Heart left ventricle (tissue), 16 donors: ENCODE measurements around the gene RAB40A. TPM values are rescaled to one million over a fixed set of nuclear protein-coding genes. Genes with fewer than 3 reads are reported as not detected.

Experiments used
- ATAC-seq, 4 donors: fragments of 200-7000 bp; cut with Tn5 transposase; one replicate each; pipeline ENCODE4 v1.9.1; 2020 to 2022; ENCODE audit warnings: moderate library complexity in 4 of 4, mild to moderate bottlenecking in 3 of 4, moderate number of reproducible peaks in 1 of 4
- DNase-seq, 5 donors: peaks; one replicate each; pipeline ENCODE4 v3.0.0-alpha.2; 2020
- H3K27ac ChIP-seq, 12 donors: fragments of 200-600 bp; sonication (generic) in 4 of 12; one replicate each; pipeline versions ENCODE4 v1.5.0 to v1.8.0; 2016 to 2022; ENCODE audit warnings: mild to moderate bottlenecking in 2 of 12
- H3K27me3 ChIP-seq, 9 donors: fragments of 200-600 bp; sonication (generic) in 2 of 9; one replicate each; pipeline versions ENCODE4 v1.5.1 to v1.8.0; 2016 to 2022; ENCODE audit warnings: mild to moderate bottlenecking in 3 of 9
- H3K36me3 ChIP-seq, 9 donors: fragments of 200-600 bp; sonication (generic) in 2 of 9; one replicate each; pipeline versions ENCODE4 v1.5.0 to v1.8.0; 2018 to 2022; ENCODE audit warnings: mild to moderate bottlenecking in 2 of 9
- H3K4me1 ChIP-seq, 12 donors: fragments of 200-600 bp; sonication (generic) in 4 of 12; one replicate each; pipeline versions ENCODE4 v1.5.0 to v1.8.0; 2016 to 2022; ENCODE audit warnings: mild to moderate bottlenecking in 3 of 12
- H3K4me3 ChIP-seq, 12 donors: fragments of 200-600 bp; sonication (generic) in 4 of 12; one replicate each; pipeline versions ENCODE4 v1.5.0 to v1.8.0; 2017 to 2022; ENCODE audit warnings: mild to moderate bottlenecking in 9 of 12, moderate library complexity in 4 of 12
- H3K9me3 ChIP-seq, 12 donors: fragments of 200-600 bp; sonication (generic) in 4 of 12; one replicate each; pipeline versions ENCODE4 v1.5.0 to v1.8.0; 2016 to 2022; ENCODE audit warnings: mild to moderate bottlenecking in 1 of 12
- POLR2A ChIP-seq, 2 donors: fragments of 450-650 bp; IDR thresholded peaks; one replicate each; pipeline ENCODE4 v1.6.1; 2017; ENCODE audit warnings: antibody characterized with exemption in 2 of 2, mild to moderate bottlenecking in 2 of 2, moderate library complexity in 2 of 2
- WGBS, 4 donors: extraction: QIAGEN DNeasy Blood & Tissue Kit in 2 of 4; methylation state at CpG; one replicate each; pipeline versions ENCODE4 v1.1.5 to v1.1.7; 2013 to 2018; 5-methylcytosine and 5-hydroxymethylcytosine counted together
- intact Hi-C, 10 donors: fragments of 100-400 bp; cut with DNase I; formaldehyde crosslinking; loops; one replicate each; pipeline versions ENCODE4 v1.11.1 to v1.14.2; 2022
- polyA plus RNA-seq, 2 donors: library from polyadenylated mRNA; stranded (reverse); fragments of 200-250 nt; gene quantifications; one replicate each; pipeline ENCODE4 v1.2.3, GENCODE V29; 2013
- total RNA-seq, 9 donors: library from RNA; depleted of rRNA in 2 of 9; stranded (reverse); fragments of >200 nt in 2 of 9; fragmentation: NEBNext Ultra II Directional in 3 of 9; extraction: Animal tissue kit (Norgen Biotek cat#: 25700) in 3 of 9; gene quantifications; one replicate each; pipeline versions ENCODE4 v1.1.0 to v1.2.4, GENCODE V29; 2016 to 2023
- TF ChIP-seq, protein P1 (sequence below), 12 donors: fragments of 200-600 bp; sonication (generic) in 4 of 12; IDR thresholded peaks; one replicate each; pipeline versions ENCODE4 v1.5.0 to v1.8.0; 2018 to 2022; ENCODE audit warnings: antibody characterized with exemption in 12 of 12, mild to moderate bottlenecking in 5 of 12
- donor health status: ischemic (EF 13 %, LVEDD 7.1; RV severe dilation, severe dysfunction).
- donor health status: healthy with polysubstance abuse.
- donor health status: DM: no; HTN: yes; CAD: no.
- donor health status: DM: no; HTN: no; CAD: no.
- donor health status: ischemic (EF 25% LVEDD 6.9; RV normal size, moderate dysfunction).
- donor health status: ischemic (EF 25% LVEDD 5.7; RV mildly dilated, moderate dysfunction).
- donor health status: healthy.
- donor health status: DM: yes; HTN: yes; CAD: no.
- donor health status: ischemic (EF 35%, LVEDD 5.7; RV mildly dilated, moderate dysfunction).
- donor health status: nonischemic (EF 11% LVEDD 7.7; RV severe dilation, severe dysfunction).
- donor health status: DM: yes; HTN: yes; CAD: no.
- donor health status: PGD.
- donor health status: ischemic (EF 29% LVEDD 5.4; RV normal size, mild dysfunction).
- donor health status: nonischemic (EF 23%, LVEDD 6.1; RV moderate dilation, normal function).

RAB40A gene
- total and polyA plus RNA-seq, 11 donors = 0.11 to 0.43 (median 0.13) TPM; not detected in 6

DNA sequence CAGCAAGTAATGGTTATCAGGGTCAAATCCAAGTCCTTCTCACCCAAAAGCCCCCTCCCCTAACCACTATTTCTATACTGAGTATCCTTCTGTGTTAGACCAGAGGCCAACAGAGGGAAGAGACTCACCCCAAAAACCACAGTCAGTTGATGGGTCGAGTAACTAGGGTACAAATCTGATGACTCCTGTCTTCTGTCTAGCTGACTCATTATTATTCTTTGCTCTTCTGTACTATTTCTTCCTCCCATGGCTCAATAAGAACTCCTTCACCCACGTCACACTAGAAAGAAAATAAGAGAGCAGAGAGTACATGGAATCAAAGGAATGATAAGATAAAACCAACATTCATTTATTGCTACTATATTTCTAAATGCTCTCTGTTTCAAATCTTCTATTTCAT lies 2.0 kb downstream of the RAB40A start:
- DNase-seq = no peak
- H3K4me3 ChIP-seq = no peak overlapping the region
- ATAC-seq = no peak
- TF ChIP-seq POLR2A (IDR thresholded peaks at IDR 0.05) = no peak
- TF ChIP-seq, protein P1, sequence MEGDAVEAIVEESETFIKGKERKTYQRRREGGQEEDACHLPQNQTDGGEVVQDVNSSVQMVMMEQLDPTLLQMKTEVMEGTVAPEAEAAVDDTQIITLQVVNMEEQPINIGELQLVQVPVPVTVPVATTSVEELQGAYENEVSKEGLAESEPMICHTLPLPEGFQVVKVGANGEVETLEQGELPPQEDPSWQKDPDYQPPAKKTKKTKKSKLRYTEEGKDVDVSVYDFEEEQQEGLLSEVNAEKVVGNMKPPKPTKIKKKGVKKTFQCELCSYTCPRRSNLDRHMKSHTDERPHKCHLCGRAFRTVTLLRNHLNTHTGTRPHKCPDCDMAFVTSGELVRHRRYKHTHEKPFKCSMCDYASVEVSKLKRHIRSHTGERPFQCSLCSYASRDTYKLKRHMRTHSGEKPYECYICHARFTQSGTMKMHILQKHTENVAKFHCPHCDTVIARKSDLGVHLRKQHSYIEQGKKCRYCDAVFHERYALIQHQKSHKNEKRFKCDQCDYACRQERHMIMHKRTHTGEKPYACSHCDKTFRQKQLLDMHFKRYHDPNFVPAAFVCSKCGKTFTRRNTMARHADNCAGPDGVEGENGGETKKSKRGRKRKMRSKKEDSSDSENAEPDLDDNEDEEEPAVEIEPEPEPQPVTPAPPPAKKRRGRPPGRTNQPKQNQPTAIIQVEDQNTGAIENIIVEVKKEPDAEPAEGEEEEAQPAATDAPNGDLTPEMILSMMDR (IDR thresholded peaks at IDR 0.05) = no peak
- no peaks in the 10 kb centered on the region for H3K9me3 ChIP-seq
- H3K27me3 ChIP-seq = peaks cover 0 to 32% (median 0%) of the 10 kb centered on the region in 9 donors
- WGBS, 4 donors = 36 to 69% (median 57%) methylated on average over 2 of the region's 2 CpGs
- intact Hi-C loops = no loop called here
- H3K4me1 ChIP-seq = no peaks in the 10 kb centered on the region
- no peaks in the 10 kb centered on the region for H3K36me3 ChIP-seq
- H3K27ac ChIP-seq = no peak overlapping the region

DNA sequence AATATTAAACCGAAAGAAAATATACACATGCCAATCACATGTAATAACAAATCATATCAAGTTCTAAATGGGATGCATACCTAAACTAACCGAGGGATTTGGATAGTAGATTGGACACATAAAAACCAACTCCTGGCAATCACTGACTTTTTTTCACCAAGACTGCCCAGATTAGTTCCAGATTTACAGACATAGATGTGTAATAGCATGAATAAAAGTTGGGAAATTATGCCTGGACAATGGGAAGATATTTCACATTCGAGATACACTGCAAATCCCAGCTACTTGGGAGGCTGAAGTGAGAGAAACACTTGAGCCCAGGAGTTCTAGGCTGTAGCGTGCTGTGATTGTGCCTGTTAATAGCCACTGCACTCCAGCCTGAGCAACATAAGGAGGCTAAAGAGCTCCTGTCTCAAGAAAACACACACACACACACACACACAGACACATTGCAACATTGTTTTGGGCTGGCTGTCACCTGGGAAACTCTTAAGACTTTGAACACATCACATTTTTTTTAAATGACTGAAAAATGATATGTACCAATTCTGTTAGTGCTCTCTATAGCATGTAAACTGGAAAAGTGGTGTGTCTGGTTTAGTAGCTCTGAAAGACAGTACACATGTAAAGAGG lies 5.7 kb downstream of the RAB40A start:
- no peak for DNase-seq
- no peaks in the 10 kb centered on the region for H3K9me3 ChIP-seq
- intact Hi-C loops = no loop called here
- 55 to 82% (median 77%) methylated on average over 4 of the region's 4 CpGs for WGBS, 4 donors
- no peak for TF ChIP-seq POLR2A (IDR thresholded peaks at IDR 0.05)
- TF ChIP-seq, protein P1 (IDR thresholded peaks at IDR 0.05) = no peak
- no peak for ATAC-seq
- H3K4me1 ChIP-seq = no peaks in the 10 kb centered on the region
- no peak overlapping the region for H3K4me3 ChIP-seq
- H3K27me3 ChIP-seq = peaks cover 0 to 31% (median 0%) of the 10 kb centered on the region in 9 donors
- H3K27ac ChIP-seq = no peak overlapping the region
- no peaks in the 10 kb centered on the region for H3K36me3 ChIP-seq

DNA sequence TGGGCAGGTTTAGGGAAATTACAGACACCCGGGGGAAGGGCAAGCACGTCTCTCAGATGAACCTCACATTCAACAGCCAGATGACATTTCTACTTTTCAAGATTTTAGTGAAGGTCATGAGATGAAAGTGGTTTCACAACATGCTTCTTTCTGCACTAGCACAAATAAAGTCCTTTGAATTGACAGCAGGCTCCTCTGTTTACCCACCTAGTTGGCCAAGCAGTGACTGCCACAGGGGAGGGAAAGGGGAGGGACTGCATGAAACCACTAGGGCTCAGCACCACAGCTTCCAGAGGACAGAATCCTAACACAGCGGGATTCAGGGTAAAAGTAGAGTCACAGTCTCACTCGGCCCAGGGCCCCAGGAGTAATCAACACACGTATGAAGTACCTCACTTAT lies 6.2 kb downstream of the RAB40A start:
- Histone ChIP-seq H3K4me1 (no peaks in the 10 kb centered on the region), H3K36me3 (no peaks in the 10 kb centered on the region), H3K27ac (no peak overlapping the region), H3K4me3 (no peak overlapping the region), H3K27me3 (peaks cover 0 to 31% (median 0%) of the 10 kb centered on the region in 9 donors), H3K9me3 (no peaks in the 10 kb centered on the region)
- TF ChIP-seq POLR2A (IDR thresholded peaks at IDR 0.05) = no peak
- TF ChIP-seq, protein P1 (IDR thresholded peaks at IDR 0.05) = no peak
- WGBS, 4 donors = 54 to 75% (median 65%) methylated on average over 5 of the region's 5 CpGs
- intact Hi-C loops = no loop called here
- DNase-seq = no peak
- no peak for ATAC-seq

DNA sequence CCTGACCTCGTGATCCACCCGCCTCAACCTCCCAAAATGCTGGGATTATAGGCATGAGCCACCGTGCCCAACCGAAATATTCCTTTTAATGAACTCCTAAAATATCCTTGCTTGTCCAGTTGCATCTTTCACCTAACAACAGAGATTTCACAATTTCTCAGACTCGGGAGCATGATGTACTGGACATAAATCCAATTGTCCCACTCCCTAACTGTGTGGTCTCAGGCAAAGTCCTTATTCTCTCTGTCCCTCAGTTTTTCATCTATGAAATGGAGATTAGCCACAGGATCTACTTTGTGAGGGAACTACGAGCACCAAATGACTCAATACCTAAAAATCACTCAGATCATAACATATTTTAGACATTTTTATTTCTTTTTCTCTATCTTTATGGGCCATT lies 9.3 kb downstream of the RAB40A start:
- no peak overlapping the region for H3K27ac ChIP-seq
- H3K36me3 ChIP-seq = no peaks in the 10 kb centered on the region
- ATAC-seq = no peak
- DNase-seq = no peak
- TF ChIP-seq, protein P1 (IDR thresholded peaks at IDR 0.05) = no peak
- intact Hi-C loops = no loop called here
- no peaks in the 10 kb centered on the region for H3K4me1 ChIP-seq
- no peak overlapping the region for H3K4me3 ChIP-seq
- peaks cover 0 to 23% (median 0%) of the 10 kb centered on the region in 9 donors for H3K27me3 ChIP-seq
- WGBS, 4 donors = 72 to 97% (median 89%) methylated on average over 6 of the region's 6 CpGs
- no peaks in the 10 kb centered on the region for H3K9me3 ChIP-seq
